ENCODE measurements around the gene BRPF3. TPM values are rescaled to one million over a fixed set of nuclear protein-coding genes. Genes with fewer than 3 reads are reported as not detected.

Gene BRPF3
- polyA plus RNA-seq (2011; rRNA removed) (13.9 and 15.5 TPM in 2 replicates), polyA minus RNA-seq (2011; rRNA and poly(A)+ RNA removed) (18.2 and 20.0 TPM in 2 replicates)

DNA sequence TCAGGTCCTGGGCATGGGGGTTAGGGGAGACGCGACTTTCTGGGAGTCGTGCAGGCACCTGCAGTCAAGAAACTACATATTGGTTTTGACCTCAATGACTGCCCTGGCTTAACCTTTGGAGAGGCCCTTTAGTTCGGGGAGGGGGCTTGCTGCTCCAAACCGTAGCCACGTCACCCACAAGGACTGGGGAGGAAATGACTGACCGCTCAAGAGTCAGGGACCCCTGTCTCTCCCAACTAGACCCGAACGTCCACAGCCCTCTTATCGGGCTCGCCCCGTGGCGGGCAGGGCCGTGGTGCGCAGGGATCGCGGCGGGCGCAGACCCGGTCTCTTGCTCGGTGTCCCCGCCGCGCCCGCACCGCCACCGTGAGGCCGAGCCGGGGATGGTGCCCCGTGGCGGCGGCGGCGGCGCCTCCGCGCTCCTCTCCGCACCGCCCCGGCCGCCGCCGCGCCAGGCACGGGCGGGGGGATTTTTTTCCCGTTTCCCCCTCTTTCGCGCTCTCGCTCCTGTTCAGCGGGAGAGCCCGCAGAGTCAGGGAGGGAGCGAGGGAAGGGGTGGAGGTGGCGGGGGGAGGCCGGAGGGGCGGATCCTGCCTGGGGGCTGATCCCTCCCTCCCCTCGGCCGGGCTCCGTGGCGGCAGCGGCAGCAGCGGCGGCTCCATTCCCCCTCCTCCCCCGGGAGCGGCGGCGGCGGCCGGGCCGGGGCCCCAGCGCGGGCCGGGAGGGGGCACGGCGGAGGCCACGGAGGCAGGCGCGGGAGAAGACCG is at the start of gene BRPF3:
TSS of gene BRPF3 (plus strand) at position 632 of the 767 bp plus-strand sequence. CDS start 3,579 bp downstream, outside the sequence.
- no peaks in the 10 kb centered on the region for H3K27me3 ChIP-seq (ENCODE audit: control insufficient read depth, insufficient read depth, low read length)
- POLR2A ChIA-PET: interaction anchor here (1.0 to 1.4 kb wide), 3 partner anchors 58 to 70 kb away, joined by 3 to 5 read pairs (median 3); no protein-coding TSS in a partner anchor
- CTCF ChIA-PET: no interaction called here

GRCh38 chr6:36147294-36147693 is 49.2 kb upstream of the BRPF3 start:
- ChIA-PET POLR2A (no interaction called here), CTCF (no interaction called here)
- Histone ChIP-seq H3K27me3 (ENCODE audit: control insufficient read depth, insufficient read depth, low read length) (peaks cover 13% of the 10 kb centered on the region), H3K9me3 (ENCODE audit: control insufficient read depth, insufficient read depth, low read length) (no peaks in the 10 kb centered on the region), H3K4me3 (ENCODE audit: low read depth, low read length) (no peak overlapping the region), H3K27ac (ENCODE audit: low read depth, low read length) (no peak overlapping the region)
- TF ChIP-seq, protein P1, sequence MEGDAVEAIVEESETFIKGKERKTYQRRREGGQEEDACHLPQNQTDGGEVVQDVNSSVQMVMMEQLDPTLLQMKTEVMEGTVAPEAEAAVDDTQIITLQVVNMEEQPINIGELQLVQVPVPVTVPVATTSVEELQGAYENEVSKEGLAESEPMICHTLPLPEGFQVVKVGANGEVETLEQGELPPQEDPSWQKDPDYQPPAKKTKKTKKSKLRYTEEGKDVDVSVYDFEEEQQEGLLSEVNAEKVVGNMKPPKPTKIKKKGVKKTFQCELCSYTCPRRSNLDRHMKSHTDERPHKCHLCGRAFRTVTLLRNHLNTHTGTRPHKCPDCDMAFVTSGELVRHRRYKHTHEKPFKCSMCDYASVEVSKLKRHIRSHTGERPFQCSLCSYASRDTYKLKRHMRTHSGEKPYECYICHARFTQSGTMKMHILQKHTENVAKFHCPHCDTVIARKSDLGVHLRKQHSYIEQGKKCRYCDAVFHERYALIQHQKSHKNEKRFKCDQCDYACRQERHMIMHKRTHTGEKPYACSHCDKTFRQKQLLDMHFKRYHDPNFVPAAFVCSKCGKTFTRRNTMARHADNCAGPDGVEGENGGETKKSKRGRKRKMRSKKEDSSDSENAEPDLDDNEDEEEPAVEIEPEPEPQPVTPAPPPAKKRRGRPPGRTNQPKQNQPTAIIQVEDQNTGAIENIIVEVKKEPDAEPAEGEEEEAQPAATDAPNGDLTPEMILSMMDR (IDR thresholded peaks at IDR 0.05; ENCODE audit: low read depth, low read length): no peak
- no peak for DNase-seq (ENCODE audit: low read depth, low spot score)

More for the DNA sequence above, at the start of gene BRPF3:
- no peaks in the 10 kb centered on the region for H3K9me3 ChIP-seq (ENCODE audit: control insufficient read depth, insufficient read depth, low read length)
- TF ChIP-seq, protein P1 (IDR thresholded peaks at IDR 0.05; ENCODE audit: low read depth, low read length): peak; percentile 28; the same call in 1 of the 2 replicates
- peak within 1 kb of the TSS; percentile 77 for H3K4me3 ChIP-seq (ENCODE audit: low read depth, low read length)
- peak within 1 kb of the TSS; percentile 61 for H3K27ac ChIP-seq (ENCODE audit: low read depth, low read length)
- DNase-seq (ENCODE audit: low read depth, low spot score): peak; percentile 34

GRCh38 chr6:36149476-36149875 is 47.1 kb upstream of the BRPF3 start:
- TF ChIP-seq, protein P1 (IDR thresholded peaks at IDR 0.05; ENCODE audit: low read depth, low read length): no peak
- DNase-seq (ENCODE audit: low read depth, low spot score): no peak
- Histone ChIP-seq H3K27ac (ENCODE audit: low read depth, low read length) (no peak overlapping the region), H3K9me3 (ENCODE audit: control insufficient read depth, insufficient read depth, low read length) (no peaks in the 10 kb centered on the region), H3K27me3 (ENCODE audit: control insufficient read depth, insufficient read depth, low read length) (peaks cover 13% of the 10 kb centered on the region), H3K4me3 (ENCODE audit: low read depth, low read length) (no peak overlapping the region)
- ChIA-PET POLR2A (no interaction called here), CTCF (interaction anchor here (0.8 kb wide), 1 partner anchor 54 kb away, joined by 3 read pairs; no protein-coding TSS in a partner anchor)

- no peak for DNase-seq (ENCODE audit: low read depth, low spot score)
- CTCF ChIA-PET: interaction anchor here (0.8 kb wide), 1 partner anchor 55 kb away, joined by 3 read pairs; no protein-coding TSS in a partner anchor
- H3K4me3 ChIP-seq (ENCODE audit: low read depth, low read length): no peak overlapping the region
- H3K27me3 ChIP-seq (ENCODE audit: control insufficient read depth, insufficient read depth, low read length): peaks cover 13% of the 10 kb centered on the region
- H3K9me3 ChIP-seq (ENCODE audit: control insufficient read depth, insufficient read depth, low read length): no peaks in the 10 kb centered on the region
- H3K27ac ChIP-seq (ENCODE audit: low read depth, low read length): no peak overlapping the region
- POLR2A ChIA-PET: no interaction called here
- TF ChIP-seq, protein P1 (IDR thresholded peaks at IDR 0.05; ENCODE audit: low read depth, low read length): no peak
Measured at GRCh38 chr6:36150283-36150682, 46.3 kb upstream of the BRPF3 start.

DNA sequence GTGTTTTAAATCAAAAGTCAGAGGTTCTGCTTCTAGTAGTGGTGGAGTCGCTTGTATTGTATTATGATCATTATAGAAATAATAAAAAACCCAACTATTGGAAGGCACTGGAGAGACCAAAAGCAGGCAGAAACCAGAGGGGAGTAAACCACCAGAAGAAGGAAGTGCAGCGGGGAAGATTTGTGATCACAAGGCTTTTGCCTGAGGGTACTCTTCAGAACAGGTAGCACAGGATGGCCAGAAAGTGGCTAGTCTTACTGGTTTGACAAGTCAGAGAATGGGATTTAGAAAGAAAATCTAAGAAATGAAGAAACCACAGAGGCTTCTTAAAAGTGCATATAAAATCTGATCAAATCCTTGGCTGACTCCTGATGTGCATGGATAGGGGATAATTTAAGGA is 42.3 kb upstream of the BRPF3 start:
- TF ChIP-seq, protein P1 (IDR thresholded peaks at IDR 0.05; ENCODE audit: low read depth, low read length): no peak
- no peaks in the 10 kb centered on the region for H3K9me3 ChIP-seq (ENCODE audit: control insufficient read depth, insufficient read depth, low read length)
- H3K4me3 ChIP-seq (ENCODE audit: low read depth, low read length): no peak overlapping the region
- CTCF ChIA-PET: no interaction called here
- no peak overlapping the region for H3K27ac ChIP-seq (ENCODE audit: low read depth, low read length)
- DNase-seq (ENCODE audit: low read depth, low spot score): no peak
- H3K27me3 ChIP-seq (ENCODE audit: control insufficient read depth, insufficient read depth, low read length): peaks cover 7% of the 10 kb centered on the region
- POLR2A ChIA-PET: no interaction called here
